HG03175 (cell line): Measurements from ENCODE around the gene SLC12A3.

Experiments
- ATAC-seq: cut with Tn5 transposase; IDR thresholded peaks from one replicate; pipeline ENCODE4 v1.9.1; 2021; ENCODE audit warnings: mild to moderate bottlenecking, moderate library complexity; ENCODE audit not compliant: unreplicated experiment

SLC12A3 gene

GRCh38 chr16:56848029-56848936 is 16.7 kb upstream of the SLC12A3 start:
- no peak for ATAC-seq

GRCh38 chr16:56848955-56849689 is 15.9 kb upstream of the SLC12A3 start:
- ATAC-seq = no peak

GRCh38 chr16:56849690-56850680 is 15.0 kb upstream of the SLC12A3 start:
- no peak for ATAC-seq

GRCh38 chr16:56851671-56852400 is 13.2 kb upstream of the SLC12A3 start:
- ATAC-seq = no peak

- no peak for ATAC-seq
Measured at GRCh38 chr16:56852401-56852730, 12.6 kb upstream of the SLC12A3 start.

GRCh38 chr16:56852968-56853367 is 12.0 kb upstream of the SLC12A3 start:
- no peak for ATAC-seq

- ATAC-seq = no peak
Measured at GRCh38 chr16:56855201-56855600, 9.8 kb upstream of the SLC12A3 start.

GRCh38 chr16:56855946-56856345 is 9.1 kb upstream of the SLC12A3 start:
- ATAC-seq = no peak

GRCh38 chr16:56856876-56857447 is 8.0 kb upstream of the SLC12A3 start:
- no peak for ATAC-seq

- ATAC-seq = no peak
Measured at GRCh38 chr16:56858374-56858773, 6.6 kb upstream of the SLC12A3 start.

- ATAC-seq = no peak
Measured at GRCh38 chr16:56859636-56860035, 5.4 kb upstream of the SLC12A3 start.

GRCh38 chr16:56860226-56861020 is 4.6 kb upstream of the SLC12A3 start:
- ATAC-seq = peak; percentile 73

- ATAC-seq = peak; percentile 14
Measured at GRCh38 chr16:56861092-56861610, 3.9 kb upstream of the SLC12A3 start.

- no peak for ATAC-seq
Measured at GRCh38 chr16:56861756-56862155, 3.3 kb upstream of the SLC12A3 start.

- no peak for ATAC-seq
Measured at GRCh38 chr16:56862776-56863175, 2.2 kb upstream of the SLC12A3 start.

- ATAC-seq = no peak
Measured at GRCh38 chr16:56865394-56866062, 521 bp downstream of the SLC12A3 start.

- no peak for ATAC-seq
Measured at GRCh38 chr16:56866955-56867830, 2.2 kb downstream of the SLC12A3 start.
